Measurements from ENCODE around the gene RFX2.

DNA sequence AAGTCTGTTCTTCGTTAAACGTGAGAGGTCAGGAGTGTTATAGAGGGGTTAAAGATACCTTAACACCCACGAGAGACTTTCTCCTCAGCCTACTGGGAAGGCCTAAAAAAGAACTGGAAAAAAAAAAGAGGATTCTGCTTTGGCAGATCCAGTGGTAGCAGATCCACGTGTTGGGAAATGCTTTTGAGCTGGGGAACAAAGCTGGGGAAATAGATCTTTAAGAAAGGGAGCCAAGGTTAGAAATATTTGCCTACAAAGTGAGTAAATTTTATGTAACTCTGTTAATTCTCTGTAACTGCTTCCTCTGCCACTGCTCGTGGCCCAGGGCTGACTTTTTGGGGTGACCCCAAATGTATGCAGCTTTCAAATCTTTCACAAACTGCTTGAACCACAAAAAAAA is 11.7 kb downstream of the RFX2 start:
- TF ChIP-seq POLR2A (IDR thresholded peaks at IDR 0.05) (no peak), EP300 (IDR thresholded peaks at IDR 0.05) (no peak)
- TF ChIP-seq, protein P1, sequence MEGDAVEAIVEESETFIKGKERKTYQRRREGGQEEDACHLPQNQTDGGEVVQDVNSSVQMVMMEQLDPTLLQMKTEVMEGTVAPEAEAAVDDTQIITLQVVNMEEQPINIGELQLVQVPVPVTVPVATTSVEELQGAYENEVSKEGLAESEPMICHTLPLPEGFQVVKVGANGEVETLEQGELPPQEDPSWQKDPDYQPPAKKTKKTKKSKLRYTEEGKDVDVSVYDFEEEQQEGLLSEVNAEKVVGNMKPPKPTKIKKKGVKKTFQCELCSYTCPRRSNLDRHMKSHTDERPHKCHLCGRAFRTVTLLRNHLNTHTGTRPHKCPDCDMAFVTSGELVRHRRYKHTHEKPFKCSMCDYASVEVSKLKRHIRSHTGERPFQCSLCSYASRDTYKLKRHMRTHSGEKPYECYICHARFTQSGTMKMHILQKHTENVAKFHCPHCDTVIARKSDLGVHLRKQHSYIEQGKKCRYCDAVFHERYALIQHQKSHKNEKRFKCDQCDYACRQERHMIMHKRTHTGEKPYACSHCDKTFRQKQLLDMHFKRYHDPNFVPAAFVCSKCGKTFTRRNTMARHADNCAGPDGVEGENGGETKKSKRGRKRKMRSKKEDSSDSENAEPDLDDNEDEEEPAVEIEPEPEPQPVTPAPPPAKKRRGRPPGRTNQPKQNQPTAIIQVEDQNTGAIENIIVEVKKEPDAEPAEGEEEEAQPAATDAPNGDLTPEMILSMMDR (IDR thresholded peaks at IDR 0.05), result no peak

All from ovary (tissue), 3 donors.